ENCODE results near the gene C1QTNF6. TPM values are rescaled to one million over a fixed set of nuclear protein-coding genes. Genes with fewer than 3 reads are reported as not detected.
A peak's percentile ranks its signal among the peaks of the same experiment; 100 is the strongest.

Gene C1QTNF6
- total RNA-seq, 1 experiment from 2014 or later: 6.3 TPM

DNA sequence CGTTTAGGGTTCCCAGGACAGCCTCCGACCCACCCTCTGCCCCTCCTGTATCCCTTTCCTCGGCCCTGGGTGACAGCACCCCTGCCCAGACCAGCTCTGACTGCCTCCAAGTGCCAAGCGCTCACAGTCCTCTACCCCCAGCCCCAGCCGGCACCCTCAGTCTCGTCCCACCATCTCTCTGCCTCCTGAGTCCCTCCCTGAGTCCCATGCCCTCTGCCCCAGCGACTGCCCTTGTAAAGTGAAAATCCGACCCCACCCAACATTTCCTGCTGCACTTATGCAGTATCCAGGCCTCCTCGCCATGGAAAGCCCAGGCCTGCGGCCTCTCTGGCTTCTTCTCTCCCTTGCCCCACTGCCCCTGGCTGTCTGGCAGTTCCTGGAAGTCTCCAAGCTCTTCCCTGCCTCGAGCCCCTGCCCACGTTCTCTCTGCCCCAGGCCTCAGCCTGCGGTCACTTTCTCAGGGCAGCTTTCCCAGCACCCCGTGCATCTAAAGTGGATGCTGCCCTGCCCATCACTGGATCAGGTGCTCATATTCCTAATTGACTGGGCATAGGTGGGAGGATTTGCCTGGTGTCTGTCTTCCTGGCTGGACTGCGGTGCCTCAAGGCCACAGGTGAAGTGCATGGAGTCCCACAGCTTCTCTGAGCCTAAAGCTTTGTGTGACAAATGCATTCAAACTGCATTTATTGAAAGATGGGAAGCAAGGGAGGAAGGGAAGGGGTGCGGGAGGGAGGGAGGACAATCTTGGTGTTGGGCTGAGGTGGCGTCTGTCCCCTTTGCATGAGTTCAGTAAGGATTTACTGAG, 20.7 kb downstream of the C1QTNF6 start:
- TF ChIP-seq, protein P1, sequence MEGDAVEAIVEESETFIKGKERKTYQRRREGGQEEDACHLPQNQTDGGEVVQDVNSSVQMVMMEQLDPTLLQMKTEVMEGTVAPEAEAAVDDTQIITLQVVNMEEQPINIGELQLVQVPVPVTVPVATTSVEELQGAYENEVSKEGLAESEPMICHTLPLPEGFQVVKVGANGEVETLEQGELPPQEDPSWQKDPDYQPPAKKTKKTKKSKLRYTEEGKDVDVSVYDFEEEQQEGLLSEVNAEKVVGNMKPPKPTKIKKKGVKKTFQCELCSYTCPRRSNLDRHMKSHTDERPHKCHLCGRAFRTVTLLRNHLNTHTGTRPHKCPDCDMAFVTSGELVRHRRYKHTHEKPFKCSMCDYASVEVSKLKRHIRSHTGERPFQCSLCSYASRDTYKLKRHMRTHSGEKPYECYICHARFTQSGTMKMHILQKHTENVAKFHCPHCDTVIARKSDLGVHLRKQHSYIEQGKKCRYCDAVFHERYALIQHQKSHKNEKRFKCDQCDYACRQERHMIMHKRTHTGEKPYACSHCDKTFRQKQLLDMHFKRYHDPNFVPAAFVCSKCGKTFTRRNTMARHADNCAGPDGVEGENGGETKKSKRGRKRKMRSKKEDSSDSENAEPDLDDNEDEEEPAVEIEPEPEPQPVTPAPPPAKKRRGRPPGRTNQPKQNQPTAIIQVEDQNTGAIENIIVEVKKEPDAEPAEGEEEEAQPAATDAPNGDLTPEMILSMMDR (conservative IDR thresholded peaks at IDR 0.05; ENCODE audit: low read depth, low read length): no peak
- no peak for TF ChIP-seq EZH2 (IDR thresholded peaks at IDR 0.05; ENCODE audit: borderline replicate concordance, low read depth, low read length, poor library complexity, severe bottlenecking)
- no peaks in the 10 kb centered on the region for H3K4me1 ChIP-seq (ENCODE audit: insufficient read depth, low read length, poor library complexity, severe bottlenecking)
- ChIA-PET POLR2A (ENCODE audit: low non-redundant PET) (no interaction called here), CTCF (interaction anchor here (1.2 kb wide), 1 partner anchor 30 kb away, joined by 3 read pairs; no protein-coding TSS in a partner anchor)
- DNase-seq (ENCODE audit: low spot score): no peak
- intact Hi-C loops (cut with micrococcal nuclease; ENCODE audit: unreplicated experiment): loop anchor here (10.0 kb wide), 1 partner anchor 97 kb away; no protein-coding TSS in a partner anchor
- H3K27ac ChIP-seq (ENCODE audit: low read depth, low read length, poor library complexity, severe bottlenecking): no peak overlapping the region
- no TSS peak for BruUV-seq (replicated peaks)
- no peak overlapping the region for H3K4me3 ChIP-seq (ENCODE audit: low read depth, low read length, poor library complexity, severe bottlenecking)
- H3K27me3 ChIP-seq (replicated peaks; ENCODE audit: insufficient read depth, low read depth, low read length, poor library complexity): no peaks in the 10 kb centered on the region
- H3K36me3 ChIP-seq (ENCODE audit: insufficient read depth, low read length, poor library complexity, severe bottlenecking): no peaks in the 10 kb centered on the region
- no peaks in the 10 kb centered on the region for H3K9me3 ChIP-seq (ENCODE audit: low read depth, low read length, poor library complexity, severe bottlenecking)

- Histone ChIP-seq H3K27ac (ENCODE audit: low read depth, low read length, poor library complexity, severe bottlenecking) (no peak overlapping the region), H3K27me3 (replicated peaks; ENCODE audit: insufficient read depth, low read depth, low read length, poor library complexity) (no peaks in the 10 kb centered on the region), H3K4me3 (ENCODE audit: low read depth, low read length, poor library complexity, severe bottlenecking) (no peak overlapping the region), H3K4me1 (ENCODE audit: insufficient read depth, low read length, poor library complexity, severe bottlenecking) (no peaks in the 10 kb centered on the region), H3K36me3 (ENCODE audit: insufficient read depth, low read length, poor library complexity, severe bottlenecking) (no peaks in the 10 kb centered on the region), H3K9me3 (ENCODE audit: low read depth, low read length, poor library complexity, severe bottlenecking) (no peaks in the 10 kb centered on the region)
- TF ChIP-seq EZH2 (IDR thresholded peaks at IDR 0.05; ENCODE audit: borderline replicate concordance, low read depth, low read length, poor library complexity, severe bottlenecking): no peak
- TF ChIP-seq, protein P1 (conservative IDR thresholded peaks at IDR 0.05; ENCODE audit: low read depth, low read length): peak; percentile 94
- ChIA-PET CTCF (interaction anchor here (0.8 kb wide), 1 partner anchor 33 kb away, joined by 9 read pairs; no protein-coding TSS in a partner anchor), POLR2A (ENCODE audit: low non-redundant PET) (no interaction called here)
- DNase-seq (ENCODE audit: low spot score): peak; percentile 75
- intact Hi-C loops (cut with micrococcal nuclease; ENCODE audit: unreplicated experiment): loop anchor here (1.0 to 10.0 kb wide), 2 partner anchors 33 to 98 kb away; no protein-coding TSS in a partner anchor
- no TSS peak for BruUV-seq (replicated peaks)
These were observed 21.4 kb downstream of the C1QTNF6 start for GRCh38 chr22:37166675-37167066.

DNA sequence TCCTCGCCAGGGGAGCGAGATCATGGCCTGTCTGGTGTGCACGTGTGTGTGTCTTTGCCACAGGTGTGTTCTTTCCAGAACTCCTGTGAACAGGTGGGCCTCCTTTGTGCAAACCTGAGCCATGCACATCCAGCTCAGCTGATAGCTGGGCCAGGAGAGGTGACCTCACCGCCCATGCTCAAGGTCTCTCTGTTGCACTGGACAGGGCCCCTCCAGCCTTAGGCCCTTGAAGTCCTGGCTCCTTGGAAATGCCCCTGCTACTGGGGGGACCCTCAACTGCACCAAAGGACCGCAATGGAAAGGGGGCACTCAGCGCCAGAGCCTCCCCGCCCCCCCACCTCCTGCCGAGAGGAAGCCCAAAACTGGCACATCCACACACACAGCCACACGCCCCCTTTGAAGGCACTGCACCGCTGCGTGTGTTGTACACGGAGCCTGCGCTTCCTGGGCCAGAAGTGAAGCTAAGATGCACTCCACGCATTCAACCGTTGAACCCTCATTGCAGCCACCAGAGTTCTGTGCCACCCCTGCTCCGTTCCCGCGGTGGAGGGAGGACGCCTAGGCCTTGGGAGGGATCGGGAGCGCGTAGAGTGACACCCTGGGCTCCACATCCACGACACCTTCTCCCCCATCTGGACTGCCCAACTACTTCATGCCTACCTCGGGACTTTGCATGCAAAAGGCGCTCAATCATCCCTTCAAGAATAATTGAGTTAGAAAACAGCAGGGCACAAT, 21.9 kb downstream of the C1QTNF6 start:
- ChIA-PET POLR2A (ENCODE audit: low non-redundant PET) (no interaction called here), CTCF (interaction anchor here (0.6 to 0.8 kb wide), 2 partner anchors 33 to 46 kb away, joined by 8 to 9 read pairs; no protein-coding TSS in a partner anchor)
- no peak overlapping the region for H3K4me3 ChIP-seq (ENCODE audit: low read depth, low read length, poor library complexity, severe bottlenecking)
- H3K36me3 ChIP-seq (ENCODE audit: insufficient read depth, low read length, poor library complexity, severe bottlenecking): no peaks in the 10 kb centered on the region
- intact Hi-C loops (cut with micrococcal nuclease; ENCODE audit: unreplicated experiment): loop anchor here (1.0 to 10.0 kb wide), 2 partner anchors 33 to 99 kb away; no protein-coding TSS in a partner anchor
- no peaks in the 10 kb centered on the region for H3K4me1 ChIP-seq (ENCODE audit: insufficient read depth, low read length, poor library complexity, severe bottlenecking)
- no peaks in the 10 kb centered on the region for H3K27me3 ChIP-seq (replicated peaks; ENCODE audit: insufficient read depth, low read depth, low read length, poor library complexity)
- DNase-seq (ENCODE audit: low spot score): no peak
- no peaks in the 10 kb centered on the region for H3K9me3 ChIP-seq (ENCODE audit: low read depth, low read length, poor library complexity, severe bottlenecking)
- H3K27ac ChIP-seq (ENCODE audit: low read depth, low read length, poor library complexity, severe bottlenecking): no peak overlapping the region
- TF ChIP-seq EZH2 (IDR thresholded peaks at IDR 0.05; ENCODE audit: borderline replicate concordance, low read depth, low read length, poor library complexity, severe bottlenecking): no peak
- TF ChIP-seq, protein P1 (conservative IDR thresholded peaks at IDR 0.05; ENCODE audit: low read depth, low read length): no peak
- no TSS peak for BruUV-seq (replicated peaks)

All from A673 (cell line).